GM19467 (cell line): Measurements from ENCODE around the gene TDRD6.
"Not testable (repeated sequence)": the region's sequence is repeated elsewhere in the genome, so short reads cannot be mapped to it uniquely, and the experiment has no call there.

Source experiments
- ATAC-seq: cut with Tn5 transposase; IDR thresholded peaks from one replicate; pipeline ENCODE4 v1.9.1; 2021; ENCODE audit warnings: mild to moderate bottlenecking, moderate library complexity; ENCODE audit not compliant: unreplicated experiment

The TDRD6 gene

GRCh38 chr6:46687619-46688097 lies at the start of gene TDRD6:
TDRD6 (plus strand) TSS chr6:46687885; CDS start chr6:46688129, 244 bp downstream.
- ATAC-seq, result no peak

- no peak for ATAC-seq
These were observed 49.8 kb upstream of the TDRD6 start for GRCh38 chr6:46637933-46638332.

GRCh38 chr6:46638650-46639049 lies 49.0 kb upstream of the TDRD6 start:
- no peak for ATAC-seq

GRCh38 chr6:46642928-46643751 lies 44.5 kb upstream of the TDRD6 start:
- no peak for ATAC-seq

GRCh38 chr6:46645265-46645664 lies 42.4 kb upstream of the TDRD6 start:
- no peak for ATAC-seq

GRCh38 chr6:46648108-46648507 lies 39.6 kb upstream of the TDRD6 start:
- ATAC-seq, result not testable (repeated sequence)

- no peak for ATAC-seq
These were observed 38.7 kb upstream of the TDRD6 start for GRCh38 chr6:46648869-46649492.

GRCh38 chr6:46651006-46651405 lies 36.7 kb upstream of the TDRD6 start:
- ATAC-seq, result no peak

- no peak for ATAC-seq
These were observed 35.9 kb upstream of the TDRD6 start for GRCh38 chr6:46651816-46652215.

GRCh38 chr6:46652232-46652602 lies 35.5 kb upstream of the TDRD6 start:
- no peak for ATAC-seq

GRCh38 chr6:46652603-46653438 lies 34.9 kb upstream of the TDRD6 start, which contains the start of the genes CYP39A1 and SLC25A27:
CYP39A1 (minus strand) TSS chr6:46652818; CDS start chr6:46652582, 236 bp downstream.
SLC25A27 (plus strand) TSS chr6:46652975; CDS start chr6:46653193, 218 bp downstream.
- ATAC-seq, result peak; percentile 100

GRCh38 chr6:46653439-46654195 lies 34.1 kb upstream of the TDRD6 start:
- no peak for ATAC-seq

GRCh38 chr6:46655803-46656202 lies 31.9 kb upstream of the TDRD6 start:
- no peak for ATAC-seq

- no peak for ATAC-seq
These were observed 30.0 kb upstream of the TDRD6 start for GRCh38 chr6:46657642-46658041.

GRCh38 chr6:46661483-46661882 lies 26.2 kb upstream of the TDRD6 start:
- no peak for ATAC-seq

- no peak for ATAC-seq
These were observed 20.3 kb upstream of the TDRD6 start for GRCh38 chr6:46667377-46667776.

GRCh38 chr6:46674410-46674809 lies 13.3 kb upstream of the TDRD6 start:
- ATAC-seq, result no peak

- no peak for ATAC-seq
These were observed 10.9 kb upstream of the TDRD6 start for GRCh38 chr6:46676604-46677313.

- no peak for ATAC-seq
These were observed 10.4 kb upstream of the TDRD6 start for GRCh38 chr6:46677314-46677654.

- ATAC-seq, result no peak
These were observed 2.9 kb upstream of the TDRD6 start for GRCh38 chr6:46684771-46685170.
